CD14-positive monocyte (primary cell): Measurements from ENCODE around the gene PPRC1. TPM values are rescaled to one million over a fixed set of nuclear protein-coding genes. Genes with fewer than 3 reads are reported as not detected.

Experiments
- DNase-seq, 3 donors: peaks; one replicate each; pipeline ENCODE4 v3.0.0-alpha.2; 2011 to 2022
- H2AFZ ChIP-seq: 2 replicates; pipeline ENCODE4 v1.6.0; 2012; ENCODE audit warnings: mild to moderate bottlenecking, low read depth, low read length, inconsistent platforms; ENCODE audit not compliant: insufficient read depth, poor library complexity, severe bottlenecking
- H3K27ac ChIP-seq, 2 donors: 1 replicate in 1 of 2; 2 replicates in 1 of 2; pipeline ENCODE4 v1.5.1; 2012 to 2013; ENCODE audit warnings: low read length in 2 of 2, control low read depth in 1 of 2, inconsistent platforms in 1 of 2, low read depth in 1 of 2, mild to moderate bottlenecking in 1 of 2
- H3K27me3 ChIP-seq, 2 donors: one replicate each; pipeline versions ENCODE4 v1.6.0 to v1.6.1; 2011 to 2013; ENCODE audit warnings: low read length in 2 of 2; ENCODE audit not compliant: control insufficient read depth in 2 of 2, insufficient read depth in 2 of 2
- H3K36me3 ChIP-seq, 2 donors: replicated peaks in 1 of 2; 1 replicate in 1 of 2; 2 replicates in 1 of 2; pipeline versions ENCODE4 v1.5.1 to v1.6.1; 2012 to 2013; ENCODE audit warnings: low read length in 2 of 2, control low read depth in 1 of 2, inconsistent platforms in 1 of 2, mild to moderate bottlenecking in 1 of 2; ENCODE audit not compliant: insufficient read depth in 2 of 2, control insufficient read depth in 1 of 2
- H3K4me1 ChIP-seq, 2 donors: 1 replicate in 1 of 2; 2 replicates in 1 of 2; pipeline versions ENCODE4 v1.5.1 to v1.6.1; 2012 to 2013; ENCODE audit warnings: low read length in 2 of 2, control low read depth in 1 of 2, inconsistent platforms in 1 of 2, mild to moderate bottlenecking in 1 of 2, moderate library complexity in 1 of 2; ENCODE audit not compliant: insufficient read depth in 2 of 2, control insufficient read depth in 1 of 2
- H3K4me2 ChIP-seq: replicated peaks from 2 replicates; pipeline ENCODE3; 2012; ENCODE audit warnings: low read length, moderate library complexity, mild to moderate bottlenecking; ENCODE audit not compliant: poor library complexity, severe bottlenecking; ENCODE audit errors: extremely low read depth
- H3K4me3 ChIP-seq, 3 experiments: fragments of 200-600 bp in 1 of 3; sonication (generic) in 1 of 3; replicated peaks in 1 of 3; 1 replicate in 2 of 3; 2 replicates in 1 of 3; pipeline ENCODE4 v1.5.1; 2011 to 2013; ENCODE audit warnings: low read length in 3 of 3, mild to moderate bottlenecking in 3 of 3, control low read depth in 2 of 3, low read depth in 2 of 3, inconsistent platforms in 1 of 3, moderate library complexity in 1 of 3
- H3K79me2 ChIP-seq: 2 replicates; pipeline ENCODE4 v1.6.0; 2012; ENCODE audit warnings: mild to moderate bottlenecking, control low read depth, inconsistent platforms, low read length, moderate library complexity; ENCODE audit not compliant: insufficient read depth
- H3K9ac ChIP-seq: 2 replicates; pipeline ENCODE4 v1.6.0; 2017; ENCODE audit warnings: low read length, mild to moderate bottlenecking; ENCODE audit not compliant: insufficient read depth, poor library complexity, severe bottlenecking
- H3K9me3 ChIP-seq, 2 donors: replicated peaks in 1 of 2; 1 replicate in 1 of 2; 2 replicates in 1 of 2; pipeline versions ENCODE4 v1.5.1 to v1.6.1; 2012 to 2013; ENCODE audit warnings: low read length in 2 of 2, control low read depth in 1 of 2; ENCODE audit not compliant: control insufficient read depth in 1 of 2, insufficient read depth in 1 of 2
- H4K20me1 ChIP-seq: 2 replicates; pipeline ENCODE4 v1.6.0; 2012; ENCODE audit warnings: mild to moderate bottlenecking, low read length, control low read depth, moderate library complexity; ENCODE audit not compliant: insufficient read depth
- H3K27ac Mint-ChIP-seq, 7 donors: one replicate each; pipeline ENCODE4 v1.8.0; 2020; ENCODE audit warnings: mild to moderate bottlenecking in 7 of 7, mixed read lengths in 7 of 7, moderate library complexity in 6 of 7, inconsistent platforms in 2 of 7
- H3K27me3 Mint-ChIP-seq, 3 donors: one replicate each; pipeline ENCODE4 v1.8.0; 2021 to 2022; ENCODE audit warnings: low read depth in 3 of 3, mild to moderate bottlenecking in 3 of 3, mixed read lengths in 3 of 3, moderate library complexity in 3 of 3, inconsistent platforms in 1 of 3
- H3K36me3 Mint-ChIP-seq, 2 donors: one replicate each; pipeline ENCODE4 v1.8.0; 2020; ENCODE audit warnings: mixed read lengths in 2 of 2, inconsistent platforms in 1 of 2, mild to moderate bottlenecking in 1 of 2
- H3K4me1 Mint-ChIP-seq: one replicate; pipeline ENCODE4 v1.8.0; 2020; ENCODE audit warnings: mild to moderate bottlenecking, mixed read lengths
- H3K4me3 Mint-ChIP-seq, 2 donors: one replicate each; pipeline ENCODE4 v1.8.0; 2020; ENCODE audit warnings: mild to moderate bottlenecking in 2 of 2, mixed read lengths in 2 of 2, moderate library complexity in 1 of 2
- H3K9me3 Mint-ChIP-seq, 7 donors: one replicate each; pipeline ENCODE4 v1.8.0; 2020 to 2022; ENCODE audit warnings: mixed read lengths in 7 of 7, mild to moderate bottlenecking in 6 of 7, moderate library complexity in 6 of 7, inconsistent platforms in 2 of 7
- WGBS: methylation state at CpG from one replicate; pipeline ENCODE4 v1.1.5; 2013; ENCODE audit warnings: missing lambda C conversion rate; ENCODE audit not compliant: insufficient coverage; 5-methylcytosine and 5-hydroxymethylcytosine counted together
- intact Hi-C, 2 donors: fragments of 100-400 bp; cut with micrococcal nuclease; formaldehyde crosslinking; loops; one replicate each; pipeline versions ENCODE4 v1.15.0 to v1.15.1; 2023
- polyA plus RNA-seq, 3 donors: library from polyadenylated mRNA; depleted of rRNA in 1 of 3; unstranded in 2 of 3; stranded (reverse) in 1 of 3; fragments of 300-500 nt in 2 of 3; fragments of >200 nt in 1 of 3; fragmentation: Illumina TruSeq in 2 of 3; gene quantifications; 1 replicate in 2 of 3; 2 replicates in 1 of 3; pipeline ENCODE4 v1.2.3, GENCODE V29; 2012 to 2021
- TF ChIP-seq, protein P1 (sequence below): fragments of 200-600 bp; IDR thresholded peaks from one replicate; pipeline ENCODE4 v1.8.0; 2022; ENCODE audit warnings: antibody characterized with exemption, mild to moderate bottlenecking

PPRC1 gene
- polyA plus RNA-seq, 3 donors = 1.1 to 15.6 (median 2.5) TPM

DNA sequence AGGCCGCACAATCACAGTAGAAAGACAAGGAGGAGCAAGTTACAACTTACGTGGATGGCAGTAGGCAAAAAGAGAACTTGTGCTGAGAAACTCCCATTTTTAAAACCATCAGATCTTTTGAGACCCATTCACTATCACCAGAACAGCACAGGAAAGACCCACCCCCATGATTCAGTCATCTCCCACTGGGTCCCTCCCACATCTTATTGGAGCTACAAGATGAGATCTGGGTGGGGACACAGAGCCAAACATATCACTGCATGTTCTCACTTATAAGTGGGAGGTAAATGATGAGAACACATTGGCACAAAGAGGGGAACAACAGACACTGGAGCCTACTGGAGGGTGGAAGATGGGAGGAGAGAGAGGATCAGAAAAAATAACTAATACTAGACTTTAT, 51.8 kb downstream of the PPRC1 start:
- Histone ChIP-seq H3K9ac (no peak overlapping the region), H3K4me2 (no peak overlapping the region), H3K4me3 (no peak overlapping the region), H3K9me3 (peaks cover 0 to 3% of the 10 kb centered on the region in 2 donors), H3K27me3 (no peaks in the 10 kb centered on the region), H2AFZ (no peak overlapping the region), H3K27ac (no peak overlapping the region), H4K20me1 (no peaks in the 10 kb centered on the region), H3K36me3 (no peaks in the 10 kb centered on the region), H3K4me1 (peaks cover 2 to 9% of the 10 kb centered on the region in 2 donors), H3K79me2 (no peaks in the 10 kb centered on the region)
- H3K27ac Mint-ChIP-seq = no peak overlapping the region
- intact Hi-C loops = no loop called here
- H3K4me3 Mint-ChIP-seq = no peak overlapping the region
- peaks cover 3 to 15% (median 4%) of the 10 kb centered on the region in 7 donors for H3K9me3 Mint-ChIP-seq
- H3K4me1 Mint-ChIP-seq = peaks cover 13% of the 10 kb centered on the region
- H3K27me3 Mint-ChIP-seq = peaks cover 1 to 5% (median 3%) of the 10 kb centered on the region in 3 donors
- no peaks in the 10 kb centered on the region for H3K36me3 Mint-ChIP-seq
- TF ChIP-seq, protein P1, sequence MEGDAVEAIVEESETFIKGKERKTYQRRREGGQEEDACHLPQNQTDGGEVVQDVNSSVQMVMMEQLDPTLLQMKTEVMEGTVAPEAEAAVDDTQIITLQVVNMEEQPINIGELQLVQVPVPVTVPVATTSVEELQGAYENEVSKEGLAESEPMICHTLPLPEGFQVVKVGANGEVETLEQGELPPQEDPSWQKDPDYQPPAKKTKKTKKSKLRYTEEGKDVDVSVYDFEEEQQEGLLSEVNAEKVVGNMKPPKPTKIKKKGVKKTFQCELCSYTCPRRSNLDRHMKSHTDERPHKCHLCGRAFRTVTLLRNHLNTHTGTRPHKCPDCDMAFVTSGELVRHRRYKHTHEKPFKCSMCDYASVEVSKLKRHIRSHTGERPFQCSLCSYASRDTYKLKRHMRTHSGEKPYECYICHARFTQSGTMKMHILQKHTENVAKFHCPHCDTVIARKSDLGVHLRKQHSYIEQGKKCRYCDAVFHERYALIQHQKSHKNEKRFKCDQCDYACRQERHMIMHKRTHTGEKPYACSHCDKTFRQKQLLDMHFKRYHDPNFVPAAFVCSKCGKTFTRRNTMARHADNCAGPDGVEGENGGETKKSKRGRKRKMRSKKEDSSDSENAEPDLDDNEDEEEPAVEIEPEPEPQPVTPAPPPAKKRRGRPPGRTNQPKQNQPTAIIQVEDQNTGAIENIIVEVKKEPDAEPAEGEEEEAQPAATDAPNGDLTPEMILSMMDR = no peak
- WGBS = 100% methylated on average over 1 of the region's 2 CpGs
- no peak for DNase-seq

DNA sequence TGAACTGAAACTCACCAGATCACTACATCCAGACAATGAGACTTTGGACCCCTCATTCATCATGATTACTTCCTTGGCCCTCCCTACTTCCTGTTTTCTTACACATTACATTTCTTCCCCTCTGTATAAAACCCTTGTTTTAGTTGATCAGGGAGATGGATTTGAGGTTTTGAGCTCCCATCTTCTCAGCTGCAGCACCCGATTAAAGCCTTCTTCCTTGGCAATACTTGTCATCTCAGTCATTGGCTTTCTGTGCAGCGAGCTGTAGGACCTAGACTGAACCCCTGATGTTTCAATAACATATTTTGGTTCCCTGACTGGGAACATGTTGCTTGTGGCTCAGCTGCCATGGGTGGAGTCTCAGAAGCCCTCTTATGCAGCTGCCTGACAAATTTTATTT, 52.4 kb downstream of the PPRC1 start:
- DNase-seq = no peak
- Mint-ChIP-seq H3K9me3 (peaks cover 3 to 16% (median 6%) of the 10 kb centered on the region in 7 donors), H3K27ac (no peak overlapping the region), H3K36me3 (no peaks in the 10 kb centered on the region), H3K27me3 (peaks cover 1 to 5% (median 2%) of the 10 kb centered on the region in 3 donors), H3K4me1 (peaks cover 13% of the 10 kb centered on the region), H3K4me3 (no peak overlapping the region)
- Histone ChIP-seq H3K9ac (no peak overlapping the region), H3K4me3 (no peak overlapping the region), H4K20me1 (no peaks in the 10 kb centered on the region), H3K79me2 (no peaks in the 10 kb centered on the region), H2AFZ (no peak overlapping the region), H3K9me3 (peaks cover 0 to 4% of the 10 kb centered on the region in 2 donors), H3K4me1 (peaks cover 2 to 11% of the 10 kb centered on the region in 2 donors), H3K4me2 (no peak overlapping the region), H3K27me3 (no peaks in the 10 kb centered on the region), H3K27ac (no peak overlapping the region), H3K36me3 (no peaks in the 10 kb centered on the region)
- intact Hi-C loops = no loop called here
- WGBS = no CpG with 5 or more reads among the region's 2 CpGs
- TF ChIP-seq, protein P1 = no peak
